HL-60 (cell line): Measurements from ENCODE around the gene SECTM1.

Experiments used
- DNase-seq, 2 experiments: peaks; one replicate each; pipeline ENCODE4 v3.0.0-alpha.2; 2010 to 2020; ENCODE audit warnings: low read depth in 1 of 2, low spot score in 1 of 2
- H3K27ac ChIP-seq: fragments of 250-450 bp; sonication (Bioruptor Pico); replicated peaks from 2 replicates; pipeline ENCODE4 v1.5.1; 2020; ENCODE audit warnings: mild to moderate bottlenecking, moderate library complexity
- H3K27me3 ChIP-seq: fragments of 250-450 bp; sonication (Bioruptor Pico); 2 replicates; pipeline ENCODE4 v1.5.1; 2021; ENCODE audit warnings: mild to moderate bottlenecking, moderate library complexity; ENCODE audit not compliant: insufficient read depth, poor library complexity, severe bottlenecking
- H3K4me3 ChIP-seq: replicated peaks from 2 replicates; pipeline ENCODE4 v1.5.1; 2011; ENCODE audit warnings: mild to moderate bottlenecking, control low read depth, low read length; ENCODE audit not compliant: insufficient read depth
- GABPA ChIP-seq: IDR thresholded peaks from 2 replicates; pipeline ENCODE4 v1.6.1; 2012; ENCODE audit warnings: low read depth
- POLR2AphosphoS5 ChIP-seq: IDR thresholded peaks from 2 replicates; pipeline ENCODE4 v1.6.1; 2012; ENCODE audit warnings: low read depth
- SPI1 ChIP-seq: IDR thresholded peaks from 2 replicates; pipeline ENCODE4 v1.6.1; 2012; ENCODE audit warnings: low read depth, mild to moderate bottlenecking, borderline replicate concordance
- TF ChIP-seq, protein P1 (sequence below): IDR thresholded peaks from one replicate; pipeline ENCODE4 v1.5.1; 2011; ENCODE audit warnings: low read length, control low read depth, inconsistent platforms; ENCODE audit not compliant: insufficient read depth
- TF ChIP-seq, protein P2 (sequence below): IDR thresholded peaks from 2 replicates; pipeline ENCODE4 v1.6.1; 2012; ENCODE audit warnings: low read depth; ENCODE audit not compliant: insufficient replicate concordance

SECTM1 gene

DNA sequence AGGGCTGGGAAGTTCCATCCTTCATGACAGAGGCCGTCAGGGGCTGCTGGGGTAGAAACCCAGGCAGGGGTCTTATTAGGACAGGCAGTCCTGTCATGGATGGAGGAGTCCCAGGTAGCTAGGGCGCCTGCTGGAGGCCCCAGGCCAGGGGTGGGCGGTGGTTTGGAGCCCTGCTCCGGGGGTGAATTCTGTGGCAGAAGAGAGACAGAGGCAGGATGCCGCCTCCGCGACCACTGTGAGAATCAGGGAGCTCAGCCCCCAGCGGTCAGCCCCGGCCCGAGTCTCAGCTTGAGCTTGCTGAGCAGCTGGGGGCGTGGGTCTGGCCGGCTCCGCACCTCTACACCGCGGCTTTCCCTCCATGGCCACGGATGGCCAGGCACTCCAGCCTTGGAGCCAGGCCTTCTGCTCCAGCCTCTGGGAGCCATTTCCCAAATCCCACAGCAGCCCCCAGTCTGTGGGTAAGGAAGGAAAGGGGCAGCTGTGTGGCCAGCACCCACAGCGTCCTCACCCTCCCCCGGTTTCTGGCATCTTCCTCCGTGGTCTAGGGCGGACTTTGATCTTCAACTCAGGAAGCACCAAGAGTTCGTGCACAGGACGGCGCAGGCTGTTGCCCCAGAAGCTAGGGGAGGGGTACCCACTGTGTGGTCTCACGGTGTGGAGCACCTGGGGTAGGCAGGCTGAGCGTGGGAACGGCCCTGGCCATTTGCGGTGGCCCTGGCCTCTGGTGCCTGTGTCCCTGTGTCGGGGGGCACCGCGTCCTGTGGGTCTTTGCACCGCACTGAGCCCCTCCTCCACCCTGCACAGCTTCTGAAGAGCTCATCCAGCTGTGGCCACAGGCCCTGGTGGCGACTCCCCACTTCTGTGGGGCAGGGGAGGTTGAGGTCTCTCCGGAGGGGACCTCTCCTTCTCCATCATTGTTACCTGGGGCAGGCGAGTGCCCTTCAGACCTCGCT is 30.3 kb downstream of the SECTM1 start:
- TF ChIP-seq GABPA (no peak), SPI1 (no peak), POLR2AphosphoS5 (no peak)
- TF ChIP-seq, protein P1, sequence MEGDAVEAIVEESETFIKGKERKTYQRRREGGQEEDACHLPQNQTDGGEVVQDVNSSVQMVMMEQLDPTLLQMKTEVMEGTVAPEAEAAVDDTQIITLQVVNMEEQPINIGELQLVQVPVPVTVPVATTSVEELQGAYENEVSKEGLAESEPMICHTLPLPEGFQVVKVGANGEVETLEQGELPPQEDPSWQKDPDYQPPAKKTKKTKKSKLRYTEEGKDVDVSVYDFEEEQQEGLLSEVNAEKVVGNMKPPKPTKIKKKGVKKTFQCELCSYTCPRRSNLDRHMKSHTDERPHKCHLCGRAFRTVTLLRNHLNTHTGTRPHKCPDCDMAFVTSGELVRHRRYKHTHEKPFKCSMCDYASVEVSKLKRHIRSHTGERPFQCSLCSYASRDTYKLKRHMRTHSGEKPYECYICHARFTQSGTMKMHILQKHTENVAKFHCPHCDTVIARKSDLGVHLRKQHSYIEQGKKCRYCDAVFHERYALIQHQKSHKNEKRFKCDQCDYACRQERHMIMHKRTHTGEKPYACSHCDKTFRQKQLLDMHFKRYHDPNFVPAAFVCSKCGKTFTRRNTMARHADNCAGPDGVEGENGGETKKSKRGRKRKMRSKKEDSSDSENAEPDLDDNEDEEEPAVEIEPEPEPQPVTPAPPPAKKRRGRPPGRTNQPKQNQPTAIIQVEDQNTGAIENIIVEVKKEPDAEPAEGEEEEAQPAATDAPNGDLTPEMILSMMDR: no peak
- TF ChIP-seq, protein P2, sequence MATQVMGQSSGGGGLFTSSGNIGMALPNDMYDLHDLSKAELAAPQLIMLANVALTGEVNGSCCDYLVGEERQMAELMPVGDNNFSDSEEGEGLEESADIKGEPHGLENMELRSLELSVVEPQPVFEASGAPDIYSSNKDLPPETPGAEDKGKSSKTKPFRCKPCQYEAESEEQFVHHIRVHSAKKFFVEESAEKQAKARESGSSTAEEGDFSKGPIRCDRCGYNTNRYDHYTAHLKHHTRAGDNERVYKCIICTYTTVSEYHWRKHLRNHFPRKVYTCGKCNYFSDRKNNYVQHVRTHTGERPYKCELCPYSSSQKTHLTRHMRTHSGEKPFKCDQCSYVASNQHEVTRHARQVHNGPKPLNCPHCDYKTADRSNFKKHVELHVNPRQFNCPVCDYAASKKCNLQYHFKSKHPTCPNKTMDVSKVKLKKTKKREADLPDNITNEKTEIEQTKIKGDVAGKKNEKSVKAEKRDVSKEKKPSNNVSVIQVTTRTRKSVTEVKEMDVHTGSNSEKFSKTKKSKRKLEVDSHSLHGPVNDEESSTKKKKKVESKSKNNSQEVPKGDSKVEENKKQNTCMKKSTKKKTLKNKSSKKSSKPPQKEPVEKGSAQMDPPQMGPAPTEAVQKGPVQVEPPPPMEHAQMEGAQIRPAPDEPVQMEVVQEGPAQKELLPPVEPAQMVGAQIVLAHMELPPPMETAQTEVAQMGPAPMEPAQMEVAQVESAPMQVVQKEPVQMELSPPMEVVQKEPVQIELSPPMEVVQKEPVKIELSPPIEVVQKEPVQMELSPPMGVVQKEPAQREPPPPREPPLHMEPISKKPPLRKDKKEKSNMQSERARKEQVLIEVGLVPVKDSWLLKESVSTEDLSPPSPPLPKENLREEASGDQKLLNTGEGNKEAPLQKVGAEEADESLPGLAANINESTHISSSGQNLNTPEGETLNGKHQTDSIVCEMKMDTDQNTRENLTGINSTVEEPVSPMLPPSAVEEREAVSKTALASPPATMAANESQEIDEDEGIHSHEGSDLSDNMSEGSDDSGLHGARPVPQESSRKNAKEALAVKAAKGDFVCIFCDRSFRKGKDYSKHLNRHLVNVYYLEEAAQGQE: no peak
- no peak for DNase-seq
- Histone ChIP-seq H3K27ac (no peak overlapping the region), H3K27me3 (no peaks in the 10 kb centered on the region), H3K4me3 (no peak overlapping the region)

DNA sequence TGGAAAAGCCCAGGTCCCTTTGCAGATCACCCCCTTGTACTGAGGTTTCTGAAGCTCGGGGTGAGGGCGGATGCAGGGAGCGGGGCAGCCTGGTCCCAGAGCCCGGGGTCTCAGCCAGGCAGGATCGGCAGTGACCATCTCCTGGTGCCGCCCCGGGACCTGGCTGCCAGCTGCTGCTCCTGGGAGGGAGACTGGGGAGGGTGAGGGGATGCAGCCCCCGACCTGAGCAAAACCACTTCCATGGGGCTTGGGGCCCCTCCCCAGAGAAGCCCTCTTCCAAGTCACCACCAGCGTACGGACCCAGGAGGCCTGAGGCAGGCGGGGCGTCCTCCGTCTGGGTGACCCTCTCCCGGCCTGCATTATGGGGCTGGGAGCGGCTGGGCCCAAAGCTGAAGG is 31.0 kb downstream of the SECTM1 start:
- no peaks in the 10 kb centered on the region for H3K27me3 ChIP-seq
- no peak overlapping the region for H3K4me3 ChIP-seq
- no peak for TF ChIP-seq POLR2AphosphoS5
- TF ChIP-seq, protein P2: no peak
- TF ChIP-seq SPI1: no peak
- TF ChIP-seq, protein P1: no peak
- no peak for TF ChIP-seq GABPA
- no peak for DNase-seq
- H3K27ac ChIP-seq: no peak overlapping the region

DNA sequence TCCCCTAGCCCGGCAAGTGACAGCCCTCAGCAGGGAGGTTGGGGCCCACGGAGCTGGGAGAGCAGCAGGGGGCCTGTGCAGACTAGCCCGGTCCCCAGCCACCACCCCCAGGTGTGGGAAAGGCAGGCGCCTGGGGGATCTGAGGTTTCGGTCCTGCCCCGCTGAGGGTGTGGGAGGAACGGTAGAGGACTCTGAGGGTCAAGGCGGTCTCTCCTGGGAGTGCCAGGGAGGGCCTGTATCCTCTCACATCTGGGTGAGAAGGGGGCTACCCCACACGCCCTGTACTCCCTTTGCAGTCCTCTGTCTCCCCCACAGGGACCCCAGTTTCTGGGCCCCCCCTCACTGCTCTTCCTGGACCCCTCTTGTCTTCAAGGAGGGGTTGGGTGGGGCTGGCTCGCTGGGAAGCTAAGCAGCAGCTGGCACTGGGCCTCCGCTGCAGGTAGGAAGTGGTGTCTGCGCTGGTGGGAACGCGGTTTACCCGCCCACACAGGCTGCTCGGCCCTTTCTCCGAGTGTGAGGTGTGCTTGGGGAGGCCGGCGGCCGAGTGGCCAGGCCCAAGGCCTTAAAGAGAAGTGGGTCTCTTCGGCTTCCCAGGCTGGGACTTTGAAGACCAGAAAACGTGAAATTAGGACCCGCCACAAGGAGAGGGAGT is 31.5 kb downstream of the SECTM1 start:
- no peak overlapping the region for H3K4me3 ChIP-seq
- peak in 1 of 2 experiments; percentile 25 for DNase-seq
- TF ChIP-seq, protein P2: no peak
- TF ChIP-seq SPI1: peak; percentile 40; the same call in 1 of the 2 replicates
- no peak for TF ChIP-seq GABPA
- H3K27ac ChIP-seq: no peak overlapping the region
- no peaks in the 10 kb centered on the region for H3K27me3 ChIP-seq
